HG03342 (cell line): ENCODE data around the gene SCLT1.
"Not testable (repeated sequence)": the region's sequence is repeated elsewhere in the genome, so short reads cannot be mapped to it uniquely, and the experiment has no call there.

Source experiments
- ATAC-seq: cut with Tn5 transposase; IDR thresholded peaks from one replicate; pipeline ENCODE4 v1.9.1; 2021; ENCODE audit warnings: mild to moderate bottlenecking, moderate library complexity; ENCODE audit not compliant: unreplicated experiment

SCLT1 gene

DNA sequence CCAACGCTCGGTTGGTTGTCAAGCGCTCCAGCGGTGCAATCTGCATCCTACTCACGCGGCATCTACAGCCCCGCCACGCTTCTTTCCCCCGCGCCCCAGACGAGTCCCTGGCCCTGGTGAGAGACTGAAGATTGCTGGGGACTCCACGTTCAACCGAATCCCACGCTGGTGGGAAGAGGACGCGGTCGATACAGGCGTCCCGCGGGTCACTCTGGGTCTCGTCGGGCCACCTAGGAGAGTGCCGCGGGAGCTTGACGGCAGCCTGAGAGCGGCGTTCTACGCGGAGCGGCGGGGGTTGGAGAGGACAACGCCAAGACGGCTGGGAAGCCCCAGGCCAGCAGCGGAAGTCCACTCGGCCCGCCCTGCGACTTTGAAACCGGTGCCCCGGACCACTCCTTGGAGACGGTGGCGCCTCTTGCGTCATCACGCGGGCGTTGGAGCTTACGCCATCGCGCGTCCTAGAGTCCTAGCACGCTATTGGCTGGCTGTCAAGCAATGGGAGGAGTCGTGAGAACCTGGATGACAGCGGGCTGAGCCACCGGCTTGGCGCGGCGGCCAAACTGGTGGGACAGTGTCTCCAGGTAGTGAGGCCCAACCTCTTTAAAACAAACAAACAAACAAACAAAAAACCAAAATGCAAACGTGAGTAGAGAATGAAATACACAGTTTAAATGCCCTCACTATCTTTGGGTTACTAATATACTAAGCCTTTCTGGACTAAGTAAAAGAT lies at the start of gene SCLT1:
Gene SCLT1 (minus strand): TSS at position 349 of the 730 bp plus-strand sequence. CDS start 436 bp downstream, outside the sequence.
- ATAC-seq, result peak; percentile 93

DNA sequence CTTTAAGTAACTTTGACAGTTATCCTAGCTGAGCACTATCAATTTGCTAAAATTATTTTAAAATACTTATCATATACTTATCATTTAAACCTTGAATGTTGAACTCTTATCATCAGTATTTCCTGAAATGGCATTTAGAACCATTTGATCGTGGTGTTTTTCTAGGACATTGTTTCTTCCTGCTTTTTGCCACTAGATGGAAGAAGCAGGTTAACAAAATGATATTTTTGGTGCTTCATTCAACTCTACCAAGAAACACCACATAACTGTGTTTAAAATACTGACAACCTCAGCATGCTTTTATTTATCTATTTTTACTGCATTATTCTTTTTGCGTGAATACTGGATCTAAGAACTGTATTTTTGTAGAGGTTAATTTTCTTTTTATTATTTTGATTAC lies 47.2 kb upstream of the SCLT1 start:
- ATAC-seq, result no peak

DNA sequence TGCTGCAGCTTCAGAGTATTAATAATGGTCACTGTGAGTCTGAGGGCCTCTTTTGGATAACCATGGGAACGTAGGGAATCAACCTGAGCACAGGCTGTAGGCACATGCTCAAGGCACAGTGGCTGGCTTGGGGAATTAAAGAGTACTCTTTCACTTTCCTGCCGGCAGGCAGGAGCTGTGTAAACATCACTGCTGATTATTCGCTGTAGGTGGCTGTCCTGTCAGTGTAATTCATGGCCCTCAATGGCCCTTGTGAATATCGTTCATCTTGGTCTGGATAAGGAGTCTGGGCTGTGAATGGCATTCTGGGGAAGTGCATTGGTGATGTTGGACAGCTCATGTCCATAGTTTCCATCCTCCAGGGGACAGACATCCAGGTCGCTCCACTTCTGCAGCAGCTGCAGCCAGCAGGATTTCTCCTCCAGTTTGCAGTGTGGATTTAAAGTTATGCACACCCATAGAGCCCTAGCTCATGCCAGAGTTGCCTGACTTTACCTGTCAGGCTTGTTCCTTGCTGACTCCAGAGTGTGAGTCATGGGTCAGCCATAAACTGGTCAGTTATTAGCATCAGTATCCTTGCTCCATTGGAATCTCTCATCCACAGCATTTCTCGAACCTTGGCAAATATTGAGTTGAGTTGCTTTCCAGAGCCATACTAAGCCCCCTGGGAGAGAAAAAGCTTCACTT lies 45.6 kb upstream of the SCLT1 start:
- ATAC-seq, result no peak

DNA sequence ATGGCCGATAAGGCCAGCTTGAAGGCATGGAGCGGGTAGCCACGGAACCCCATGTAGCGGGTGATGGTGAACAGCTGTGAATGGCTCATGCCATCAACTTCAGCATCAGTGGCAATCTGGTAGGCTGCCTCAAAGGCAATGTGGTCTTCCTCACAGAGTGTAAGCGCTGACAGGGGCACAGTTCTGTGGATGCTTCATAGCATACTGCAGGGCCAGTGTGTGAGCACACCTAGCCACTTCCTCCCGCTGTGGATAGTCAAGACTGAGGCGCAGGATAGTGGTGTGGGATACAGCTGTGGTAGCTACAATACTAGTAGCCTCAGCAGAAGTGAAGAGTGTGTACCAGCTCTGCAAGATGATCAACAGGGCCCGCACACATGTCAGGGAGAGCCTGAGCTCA lies 43.1 kb upstream of the SCLT1 start:
- no peak for ATAC-seq

DNA sequence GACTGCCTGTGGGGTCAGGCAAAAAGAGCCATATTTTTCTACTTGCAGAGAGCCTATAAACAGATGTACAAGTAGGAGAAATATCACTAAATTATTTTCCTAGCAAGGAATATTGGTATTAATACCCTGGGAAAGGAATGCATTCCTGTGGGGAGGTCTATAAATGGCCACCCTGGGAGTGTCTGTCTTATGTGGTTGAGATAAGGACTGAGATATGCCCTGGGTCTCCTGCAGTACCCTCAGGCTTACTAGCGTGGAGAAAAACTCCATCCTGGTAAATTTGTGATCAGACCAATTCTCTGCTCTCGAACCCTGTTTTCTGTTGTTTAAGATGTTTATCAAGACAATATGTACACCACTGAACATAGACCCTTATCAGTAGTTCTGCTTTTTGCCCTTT lies 38.0 kb upstream of the SCLT1 start:
- ATAC-seq, result no peak

DNA sequence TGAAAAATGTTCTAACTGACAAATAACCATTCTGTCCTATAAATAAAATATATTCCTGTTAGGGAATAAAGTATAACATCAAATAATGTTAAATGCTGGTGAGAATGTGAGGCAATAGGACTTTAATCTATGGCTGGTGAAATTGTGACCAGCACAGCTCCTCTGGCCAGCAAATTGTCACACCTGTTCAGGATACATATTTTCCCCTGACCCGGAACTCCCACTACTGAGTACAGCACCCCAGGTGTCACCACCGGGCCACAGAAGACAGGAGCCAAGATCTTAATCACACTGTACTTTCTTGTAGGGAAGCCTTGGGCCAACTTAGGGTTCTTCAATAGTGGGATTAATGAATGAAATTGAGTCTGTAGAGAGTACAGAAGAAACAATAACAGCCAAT lies 35.8 kb upstream of the SCLT1 start:
- ATAC-seq, result no peak

DNA sequence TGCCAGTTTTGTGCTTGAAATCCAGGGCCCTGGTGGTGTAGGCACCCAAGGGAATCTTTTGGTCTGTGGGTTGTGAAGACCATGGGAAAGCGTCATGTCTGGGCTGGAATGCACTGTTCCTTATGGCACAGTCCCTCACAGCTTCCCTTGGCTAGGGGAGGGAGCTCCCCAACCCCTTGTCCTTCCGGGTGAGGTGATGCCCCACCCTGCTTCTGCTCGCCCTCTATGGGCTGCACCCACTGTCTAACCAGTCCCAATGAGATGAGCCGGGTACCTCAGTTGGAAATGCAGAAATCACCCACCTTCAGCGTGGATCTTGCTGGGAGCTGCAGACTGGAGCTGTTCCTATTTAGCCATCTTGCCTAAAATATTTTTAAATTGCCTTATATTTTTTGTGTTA lies 33.3 kb upstream of the SCLT1 start:
- not testable (repeated sequence) for ATAC-seq

DNA sequence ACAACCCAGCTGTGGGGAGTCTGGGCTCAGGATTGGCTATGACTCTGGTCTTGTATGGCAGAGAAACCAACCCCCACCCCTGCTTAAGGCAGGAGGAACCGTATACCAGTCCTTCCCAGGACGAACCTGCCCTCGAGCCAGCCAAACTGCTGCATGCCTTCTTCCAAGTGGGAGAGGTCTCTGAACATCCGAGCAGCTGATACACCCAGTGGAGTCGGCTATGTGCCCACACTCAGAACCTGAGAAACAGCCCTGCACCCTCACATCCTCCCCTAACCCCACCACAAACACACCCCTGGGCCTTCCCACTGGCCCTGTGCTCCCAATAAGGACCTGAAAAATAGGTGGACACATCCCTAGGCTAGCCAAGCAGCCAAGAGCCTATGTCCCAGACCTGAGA lies 24.4 kb upstream of the SCLT1 start:
- no peak for ATAC-seq

DNA sequence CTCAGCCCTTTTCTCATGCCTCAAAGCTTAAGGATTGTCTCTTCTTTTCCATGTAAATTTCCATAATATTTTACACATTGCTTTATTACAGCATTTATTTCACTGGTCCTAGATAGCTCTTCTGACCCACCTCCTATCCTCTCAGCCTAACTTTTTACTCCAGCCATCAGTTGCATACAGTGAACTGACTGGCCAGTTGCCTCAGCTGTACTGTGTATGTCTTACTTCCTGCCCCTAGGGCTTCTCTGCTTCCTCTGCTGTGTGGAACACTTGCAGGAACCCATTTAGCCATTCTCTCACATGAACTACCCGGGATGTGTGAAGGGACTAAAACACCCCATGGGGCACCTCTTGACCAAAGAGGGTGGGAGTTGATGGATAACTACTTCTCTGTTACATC lies 20.6 kb upstream of the SCLT1 start:
- no peak for ATAC-seq

DNA sequence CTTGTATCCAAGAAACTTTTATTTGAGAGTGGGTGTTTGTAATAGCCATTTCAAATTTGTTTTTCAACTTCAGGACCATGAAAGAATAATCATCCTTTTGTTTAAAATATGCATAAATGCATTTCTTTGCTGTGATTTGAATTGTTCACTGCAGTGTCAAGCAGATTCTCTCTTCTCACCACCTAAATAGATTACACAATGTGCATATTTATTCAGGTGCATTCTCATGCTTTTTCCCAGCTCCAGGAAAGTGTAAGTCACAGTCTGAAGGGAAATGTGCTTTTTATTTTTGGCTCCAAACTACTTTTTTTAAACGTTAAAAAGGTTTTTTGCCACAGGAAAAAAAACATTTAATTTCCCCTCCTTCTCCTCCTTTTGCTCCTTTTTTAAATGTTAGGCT lies 20.1 kb upstream of the SCLT1 start:
- ATAC-seq, result no peak

DNA sequence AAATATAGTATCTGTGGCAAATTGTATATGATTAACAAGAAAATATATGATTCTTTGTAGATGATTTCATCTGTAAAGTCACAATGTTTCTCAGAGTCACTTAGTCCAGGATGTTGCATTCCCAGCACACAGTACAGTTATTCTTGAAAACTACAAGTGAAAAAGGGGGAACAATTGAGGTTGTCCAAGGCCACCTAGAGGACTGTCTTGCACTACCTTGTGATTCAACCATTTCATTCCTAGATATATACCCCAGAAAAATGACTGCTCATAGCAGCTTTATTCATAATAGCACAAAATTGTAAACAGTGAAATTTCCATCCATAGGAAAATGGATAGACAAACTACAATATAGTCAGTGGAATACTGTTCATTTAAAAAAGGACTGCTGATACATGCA lies 18.6 kb upstream of the SCLT1 start:
- no peak for ATAC-seq

DNA sequence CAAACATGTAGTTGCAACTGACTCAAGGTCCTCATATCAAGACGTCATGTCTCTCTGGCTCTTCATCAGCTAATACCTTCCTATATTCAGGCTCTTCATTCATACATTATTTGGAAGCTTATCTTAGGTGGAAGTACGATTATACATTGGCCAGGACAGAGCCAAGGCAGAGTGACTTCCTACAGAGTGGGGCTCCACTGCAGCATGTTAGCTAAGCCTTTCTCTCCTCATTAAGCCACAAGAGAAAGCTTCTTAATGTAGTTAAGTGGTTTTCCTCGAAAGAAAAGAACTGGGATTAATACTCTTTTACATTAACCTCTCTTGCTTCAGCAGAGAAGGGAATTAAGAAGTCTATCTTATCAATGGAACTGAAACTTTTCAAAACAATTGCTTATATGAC lies 17.6 kb upstream of the SCLT1 start:
- no peak for ATAC-seq

DNA sequence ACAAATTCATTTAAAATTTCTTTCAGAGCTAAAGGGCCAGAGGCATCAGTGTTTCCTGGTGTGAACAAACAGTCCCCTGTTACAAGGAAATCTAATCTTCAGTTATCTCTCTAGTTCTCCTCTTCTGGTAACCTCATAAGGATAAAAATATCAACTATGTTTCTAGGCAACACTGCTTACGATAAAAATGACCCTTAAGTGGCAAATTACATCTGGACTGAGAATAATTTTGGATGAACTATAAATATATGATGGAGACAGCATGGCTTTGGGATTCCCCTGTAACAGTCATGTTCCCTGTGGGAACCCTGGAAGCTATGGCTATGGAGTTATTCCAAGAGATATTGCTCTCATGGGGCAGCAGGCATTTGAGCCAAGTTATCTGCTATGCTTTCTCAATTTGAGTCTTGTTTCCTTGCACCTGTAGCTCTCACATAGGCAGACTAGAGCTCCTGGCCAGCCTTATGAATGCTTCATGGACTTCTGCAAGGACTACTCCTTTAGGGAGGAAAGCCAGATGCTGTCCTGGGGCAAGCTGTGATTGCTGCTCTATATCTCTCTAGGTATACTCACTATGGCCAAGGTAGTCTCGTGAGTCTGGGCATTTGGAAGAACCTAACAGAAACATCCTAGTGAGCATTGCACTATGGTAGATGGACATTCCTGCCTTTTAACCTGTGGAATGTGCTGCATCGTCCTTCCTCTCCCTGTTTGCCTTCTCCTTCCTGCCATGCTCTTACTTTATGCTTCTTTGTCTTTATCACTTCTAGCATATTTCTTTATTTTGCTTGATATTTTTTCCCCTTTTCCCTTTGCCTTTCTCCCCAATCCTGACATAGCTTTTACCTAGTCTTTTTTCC lies 16.9 kb upstream of the SCLT1 start:
- ATAC-seq, result no peak

DNA sequence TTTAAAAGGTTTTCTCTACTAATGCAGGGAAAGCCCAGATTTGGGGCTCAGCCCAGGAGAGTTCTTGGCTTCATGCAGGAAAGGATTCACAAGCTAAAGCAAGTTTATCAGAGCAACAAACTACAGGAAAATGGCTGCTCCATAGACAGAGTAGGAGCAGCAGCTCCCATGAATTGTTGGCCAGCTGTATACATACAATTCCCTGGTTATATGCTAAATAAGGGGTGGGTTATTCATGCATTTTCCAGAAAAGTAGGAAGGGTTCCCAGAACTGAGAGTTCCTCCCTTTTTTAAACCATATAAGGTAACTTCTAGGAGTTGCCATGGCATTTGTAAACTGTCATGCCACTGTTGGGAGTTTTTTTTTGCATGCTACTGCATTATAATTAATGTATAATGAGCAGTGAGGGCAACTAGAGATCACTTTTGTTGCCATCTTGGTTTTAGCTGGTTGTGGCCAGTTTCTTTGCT lies 5.2 kb upstream of the SCLT1 start:
- no peak for ATAC-seq

DNA sequence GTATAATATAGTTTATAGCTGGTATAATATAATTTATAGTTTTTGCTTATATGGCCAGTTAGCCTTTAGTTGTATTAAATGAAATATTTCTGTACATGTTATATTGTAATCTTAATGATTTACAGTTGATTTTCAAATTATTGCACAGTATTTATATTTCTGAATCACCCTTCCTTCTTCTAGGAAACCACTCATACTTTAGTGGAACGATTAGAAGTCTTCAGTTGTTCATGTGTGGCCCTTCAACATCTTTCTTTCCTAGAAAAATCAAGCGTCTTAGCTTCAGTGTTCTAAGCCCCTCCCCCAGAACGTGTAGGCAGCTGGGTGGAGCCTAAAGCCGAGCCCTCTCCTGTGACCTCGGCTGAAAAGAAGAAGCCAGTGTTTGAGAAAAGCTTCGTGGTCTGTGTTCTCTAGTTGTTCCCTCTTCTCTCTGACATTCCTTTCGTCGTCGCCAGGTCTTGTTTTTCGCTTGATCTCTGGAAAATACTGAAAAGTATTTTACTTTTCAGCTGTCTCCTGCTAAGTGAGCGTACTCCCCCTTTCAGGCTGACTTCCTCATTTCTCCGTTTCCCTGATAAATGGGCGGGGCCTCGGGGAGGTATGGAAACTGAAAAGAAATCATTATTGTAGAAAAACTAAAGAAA lies 2.6 kb upstream of the SCLT1 start, which contains the start of gene C4orf33:
Gene C4orf33 (plus strand): TSS at position 342 of the 644 bp plus-strand sequence. CDS start 6,459 bp downstream, outside the sequence.
- ATAC-seq, result peak; percentile 46

DNA sequence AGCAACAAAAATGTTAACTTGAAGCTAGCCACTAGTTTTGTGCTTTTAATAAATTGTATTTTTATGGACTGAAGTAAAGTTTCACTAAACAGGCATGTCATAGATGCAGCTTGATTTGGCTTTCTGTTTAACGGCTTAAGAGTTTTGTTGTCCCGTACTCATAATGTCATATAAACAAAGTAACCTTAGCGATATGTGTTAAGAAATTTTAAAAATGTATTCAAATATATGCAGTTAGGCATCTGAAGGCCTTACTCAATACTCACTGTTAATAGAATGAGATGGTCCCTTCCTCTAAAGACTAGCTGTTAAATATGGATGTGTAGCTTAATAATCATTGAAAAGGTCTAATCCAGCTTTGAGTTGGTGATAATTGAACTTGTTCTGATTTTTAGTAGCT lies 1.0 kb upstream of the SCLT1 start:
- no peak for ATAC-seq

DNA sequence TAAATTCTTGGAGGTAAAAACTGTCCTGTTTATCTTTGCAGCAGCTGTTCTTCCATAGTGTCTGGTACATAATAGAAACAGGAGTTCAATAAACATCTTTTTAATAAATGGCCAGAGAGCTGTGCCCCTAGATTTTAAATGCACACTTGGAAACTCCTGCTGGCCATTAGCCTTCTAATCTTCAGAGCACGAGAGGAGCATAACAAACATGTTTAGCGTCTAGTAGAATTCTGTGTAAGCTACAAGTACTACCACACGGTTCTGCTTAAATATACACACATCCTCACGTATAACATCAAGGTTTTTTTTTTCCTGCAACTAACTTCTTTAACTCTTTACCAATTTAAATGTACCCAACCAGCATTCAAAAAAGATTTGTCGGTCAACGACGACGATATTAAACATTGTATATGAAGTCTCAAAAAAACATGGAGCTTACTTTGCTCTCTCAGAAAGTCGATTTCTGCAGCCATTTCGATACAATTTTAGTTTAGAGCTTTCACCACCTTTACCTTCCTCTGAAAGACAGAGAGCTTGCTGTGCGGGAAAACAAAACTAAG lies 628 bp downstream of the SCLT1 start:
- no peak for ATAC-seq

DNA sequence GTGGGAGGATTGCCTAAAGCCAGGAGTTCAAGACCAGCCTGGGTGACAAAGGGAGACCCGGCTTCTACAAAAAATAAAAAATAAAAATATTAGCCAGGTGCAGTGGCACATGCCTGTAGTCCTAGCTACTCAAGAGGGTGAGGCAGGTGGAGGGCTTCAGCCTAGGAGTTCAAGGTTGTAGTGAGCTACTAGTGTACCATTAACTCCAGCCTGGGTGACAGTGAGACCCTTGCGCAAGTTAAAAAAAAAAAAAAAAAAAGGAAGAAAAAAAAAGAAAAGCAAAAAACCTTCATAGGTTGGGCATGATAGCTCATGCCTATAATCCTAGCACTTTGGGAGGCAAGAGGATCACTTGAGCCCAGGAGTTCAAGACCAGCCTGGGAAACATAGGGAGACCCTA lies 5.8 kb downstream of the SCLT1 start:
- ATAC-seq, result no peak

DNA sequence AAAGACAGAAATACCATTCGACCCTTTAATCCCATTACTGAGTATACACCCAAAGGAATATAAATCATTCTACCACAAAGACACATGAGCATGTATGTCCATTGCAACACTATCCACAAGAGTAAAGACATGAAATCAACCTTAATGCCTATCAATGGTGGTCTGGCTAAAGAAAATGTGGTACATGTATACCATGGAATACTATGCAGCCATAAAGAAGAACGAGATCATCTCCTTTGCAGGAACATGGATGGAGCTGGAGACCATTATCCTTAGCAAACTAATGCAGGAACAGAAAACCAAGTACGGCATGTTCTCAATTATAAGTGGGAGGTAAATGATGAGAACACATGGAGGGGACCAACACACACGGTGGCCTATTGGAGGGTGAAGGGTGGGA lies 7.9 kb downstream of the SCLT1 start:
- ATAC-seq, result no peak

DNA sequence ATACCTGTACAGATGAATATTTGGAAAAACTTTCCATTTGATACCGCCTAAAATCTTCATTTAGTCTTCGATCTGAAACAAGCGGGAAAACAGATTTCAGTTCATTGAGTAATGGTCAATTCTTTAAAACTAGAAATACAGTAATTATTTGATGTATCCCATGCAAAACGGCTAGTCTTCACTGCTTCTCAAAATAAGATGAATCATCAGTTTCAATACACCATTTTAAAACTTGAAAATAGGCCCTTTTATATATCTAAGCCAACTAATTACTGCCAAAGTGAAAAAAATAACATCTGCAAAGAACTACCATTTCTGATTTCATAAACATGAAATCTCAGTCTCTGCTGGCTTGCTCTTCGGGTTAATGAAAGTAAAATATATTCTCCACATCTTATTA lies 11.0 kb downstream of the SCLT1 start:
- no peak for ATAC-seq

DNA sequence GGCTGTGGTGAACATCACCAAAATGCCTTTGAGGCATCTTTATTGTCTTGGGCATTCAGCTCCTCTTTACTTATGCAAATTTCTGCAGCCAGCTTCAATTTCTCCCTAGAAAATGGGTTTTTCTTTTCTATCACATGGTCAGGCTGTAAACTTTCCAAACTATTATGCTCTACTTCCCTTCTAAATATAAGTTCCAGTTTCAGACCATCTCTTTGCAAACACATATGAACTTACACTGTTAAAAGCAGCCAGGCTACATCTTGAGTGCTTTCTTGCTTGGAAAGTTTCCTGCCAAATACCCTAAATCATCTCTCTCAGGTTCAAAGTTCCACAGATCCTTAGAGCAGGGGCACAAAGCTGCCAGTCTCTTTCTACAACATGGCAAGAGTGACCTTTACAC lies 13.2 kb downstream of the SCLT1 start:
- ATAC-seq, result no peak
